ENCODE data around the gene RGPD3.
"Not testable (repeated sequence)": the region's sequence is repeated elsewhere in the genome, so short reads cannot be mapped to it uniquely, and the experiment has no call there.

DNA sequence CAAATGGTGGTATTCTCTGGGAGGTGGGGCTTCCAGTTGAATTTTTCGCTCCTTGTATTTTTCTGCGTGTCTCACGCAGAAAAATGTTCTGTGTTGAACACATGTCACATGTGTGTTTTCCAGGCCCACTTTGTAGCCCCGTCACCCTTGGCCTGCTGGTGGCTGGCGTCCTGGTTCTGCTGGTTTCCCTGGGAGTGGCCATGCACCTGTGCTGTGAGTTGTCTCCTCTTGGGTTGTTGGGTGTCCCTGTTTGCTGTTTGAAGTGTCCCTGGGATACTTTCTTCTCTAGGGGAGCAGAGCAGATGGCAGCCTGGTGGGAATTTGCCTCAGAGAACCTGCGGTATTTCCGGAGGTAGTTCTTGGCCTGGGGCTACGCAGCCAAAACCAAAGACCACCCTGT lies 34.1 kb upstream of the RGPD3 start:
- not testable (repeated sequence) for TF ChIP-seq CTCF, POLR2A (IDR thresholded peaks at IDR 0.05)

Data from body of pancreas (tissue), 4 donors.